Measurements from ENCODE around the gene SEC14L5.

- TF ChIP-seq POLR2A (IDR thresholded peaks at IDR 0.05) (no peak), EP300 (IDR thresholded peaks at IDR 0.05; ENCODE audit: low read depth) (no peak), POLR2AphosphoS5 (IDR thresholded peaks at IDR 0.05) (no peak)
- TF ChIP-seq, protein P1, sequence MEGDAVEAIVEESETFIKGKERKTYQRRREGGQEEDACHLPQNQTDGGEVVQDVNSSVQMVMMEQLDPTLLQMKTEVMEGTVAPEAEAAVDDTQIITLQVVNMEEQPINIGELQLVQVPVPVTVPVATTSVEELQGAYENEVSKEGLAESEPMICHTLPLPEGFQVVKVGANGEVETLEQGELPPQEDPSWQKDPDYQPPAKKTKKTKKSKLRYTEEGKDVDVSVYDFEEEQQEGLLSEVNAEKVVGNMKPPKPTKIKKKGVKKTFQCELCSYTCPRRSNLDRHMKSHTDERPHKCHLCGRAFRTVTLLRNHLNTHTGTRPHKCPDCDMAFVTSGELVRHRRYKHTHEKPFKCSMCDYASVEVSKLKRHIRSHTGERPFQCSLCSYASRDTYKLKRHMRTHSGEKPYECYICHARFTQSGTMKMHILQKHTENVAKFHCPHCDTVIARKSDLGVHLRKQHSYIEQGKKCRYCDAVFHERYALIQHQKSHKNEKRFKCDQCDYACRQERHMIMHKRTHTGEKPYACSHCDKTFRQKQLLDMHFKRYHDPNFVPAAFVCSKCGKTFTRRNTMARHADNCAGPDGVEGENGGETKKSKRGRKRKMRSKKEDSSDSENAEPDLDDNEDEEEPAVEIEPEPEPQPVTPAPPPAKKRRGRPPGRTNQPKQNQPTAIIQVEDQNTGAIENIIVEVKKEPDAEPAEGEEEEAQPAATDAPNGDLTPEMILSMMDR (IDR thresholded peaks at IDR 0.05) = no peak
Observed at GRCh38 chr16:4945560-4946502, 12.3 kb upstream of the SEC14L5 start.
